Measurements from ENCODE around the gene HHLA2. TPM values are rescaled to one million over a fixed set of nuclear protein-coding genes. Genes with fewer than 3 reads are reported as not detected.
"Not testable (repeated sequence)": the region's sequence is repeated elsewhere in the genome, so short reads cannot be mapped to it uniquely, and the experiment has no call there.

HHLA2 gene, protein sequence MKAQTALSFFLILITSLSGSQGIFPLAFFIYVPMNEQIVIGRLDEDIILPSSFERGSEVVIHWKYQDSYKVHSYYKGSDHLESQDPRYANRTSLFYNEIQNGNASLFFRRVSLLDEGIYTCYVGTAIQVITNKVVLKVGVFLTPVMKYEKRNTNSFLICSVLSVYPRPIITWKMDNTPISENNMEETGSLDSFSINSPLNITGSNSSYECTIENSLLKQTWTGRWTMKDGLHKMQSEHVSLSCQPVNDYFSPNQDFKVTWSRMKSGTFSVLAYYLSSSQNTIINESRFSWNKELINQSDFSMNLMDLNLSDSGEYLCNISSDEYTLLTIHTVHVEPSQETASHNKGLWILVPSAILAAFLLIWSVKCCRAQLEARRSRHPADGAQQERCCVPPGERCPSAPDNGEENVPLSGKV
- not detected for polyA plus RNA-seq (2013, experiment 1 of 2)
- 0.19 TPM for polyA plus RNA-seq (2013, experiment 2 of 2)

DNA sequence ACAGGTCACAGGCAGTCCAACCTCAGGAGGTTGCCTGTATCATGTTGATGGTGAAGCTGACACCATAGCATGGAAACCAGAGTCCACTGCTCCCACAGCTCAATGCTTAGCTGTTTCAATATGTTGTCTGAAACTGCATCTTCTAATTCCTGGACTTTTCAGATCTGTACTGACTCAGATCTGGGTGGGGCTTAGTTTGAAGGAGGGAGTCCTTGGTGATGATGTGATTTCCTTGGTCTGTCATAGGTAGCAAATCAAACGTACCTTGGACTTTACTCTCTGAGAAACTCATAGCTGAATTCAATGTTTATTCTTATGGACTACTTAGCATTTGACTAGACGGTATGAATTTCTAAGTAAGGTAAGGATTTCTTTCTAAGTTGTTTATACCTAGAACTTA is at the start of gene HHLA2:
Gene HHLA2, plus strand, starts transcription at position 310 of the 400 bp plus-strand sequence. CDS start 55,266 bp downstream, outside the sequence.
- 94% methylated on average over 2 of the region's 2 CpGs for WGBS
- Histone ChIP-seq H3K4me3 (ENCODE audit: low read length) (no peak within 1 kb of the TSS), H3K9me3 (ENCODE audit: insufficient read depth, low read depth, low read length) (no peaks in the 10 kb centered on the region), H3K4me1 (ENCODE audit: insufficient read depth, low read length) (peaks cover 8% of the 10 kb centered on the region; the same call in 1 of the 2 replicates), H3K36me3 (ENCODE audit: insufficient read depth, low read length) (no peaks in the 10 kb centered on the region), H3K27me3 (ENCODE audit: insufficient read depth, low read length) (no peaks in the 10 kb centered on the region), H3K9ac (ENCODE audit: low read depth, low read length) (no peak within 1 kb of the TSS), H3K27ac (ENCODE audit: low read depth, low read length) (no peak within 1 kb of the TSS)

DNA sequence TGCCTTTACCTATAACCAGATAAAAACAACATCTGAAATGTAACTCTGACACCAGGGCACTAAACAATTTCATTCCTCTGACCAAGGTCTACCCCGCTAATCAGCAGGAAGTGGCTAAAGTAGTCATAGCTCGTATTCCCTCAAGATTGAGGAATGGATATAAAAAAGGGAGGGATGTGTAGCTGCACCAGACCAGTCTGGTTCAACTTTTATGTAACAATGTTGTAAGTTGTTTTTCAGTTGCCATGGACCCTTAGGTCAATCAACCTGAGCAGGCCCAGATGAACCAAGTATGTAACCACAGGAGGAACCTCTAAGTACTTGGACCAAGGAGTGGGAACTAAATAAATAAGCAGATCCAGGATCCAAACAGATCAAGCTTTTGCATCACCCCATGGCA is 45.7 kb upstream of the HHLA2 start:
- no peak overlapping the region for H3K27ac ChIP-seq (ENCODE audit: low read depth, low read length)
- H3K9me3 ChIP-seq (ENCODE audit: insufficient read depth, low read depth, low read length): no peaks in the 10 kb centered on the region
- no peaks in the 10 kb centered on the region for H3K4me1 ChIP-seq (ENCODE audit: insufficient read depth, low read length)
- no peaks in the 10 kb centered on the region for H3K27me3 ChIP-seq (ENCODE audit: insufficient read depth, low read length)
- no peaks in the 10 kb centered on the region for H3K36me3 ChIP-seq (ENCODE audit: insufficient read depth, low read length)
- WGBS: 95% methylated on average over 2 of the region's 2 CpGs
- no peak overlapping the region for H3K9ac ChIP-seq (ENCODE audit: low read depth, low read length)
- no peak overlapping the region for H3K4me3 ChIP-seq (ENCODE audit: low read length)

DNA sequence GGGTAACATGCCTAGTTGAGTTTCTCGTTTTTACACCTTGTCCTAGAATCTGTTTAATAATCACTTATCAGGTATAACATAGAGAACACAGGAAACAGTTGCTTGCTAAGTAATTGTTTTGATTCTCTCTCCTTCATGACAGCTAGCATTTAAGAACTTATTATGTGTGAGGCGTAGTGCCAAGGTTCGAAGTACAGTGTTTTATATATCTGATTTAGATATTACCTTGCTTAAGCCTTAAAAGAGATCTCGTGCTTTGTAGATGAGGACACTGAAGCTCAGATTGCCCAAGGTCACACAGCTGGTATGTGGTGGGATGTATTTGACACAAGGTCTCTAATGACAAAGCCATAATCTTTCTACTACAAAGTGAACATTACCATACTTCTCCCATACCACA is 45.1 kb upstream of the HHLA2 start:
- Histone ChIP-seq H3K9ac (ENCODE audit: low read depth, low read length) (no peak overlapping the region), H3K9me3 (ENCODE audit: insufficient read depth, low read depth, low read length) (no peaks in the 10 kb centered on the region), H3K27me3 (ENCODE audit: insufficient read depth, low read length) (no peaks in the 10 kb centered on the region), H3K36me3 (ENCODE audit: insufficient read depth, low read length) (no peaks in the 10 kb centered on the region), H3K4me1 (ENCODE audit: insufficient read depth, low read length) (no peaks in the 10 kb centered on the region), H3K27ac (ENCODE audit: low read depth, low read length) (no peak overlapping the region), H3K4me3 (ENCODE audit: low read length) (no peak overlapping the region)
- WGBS: 100% methylated on average over 4 of the region's 4 CpGs

DNA sequence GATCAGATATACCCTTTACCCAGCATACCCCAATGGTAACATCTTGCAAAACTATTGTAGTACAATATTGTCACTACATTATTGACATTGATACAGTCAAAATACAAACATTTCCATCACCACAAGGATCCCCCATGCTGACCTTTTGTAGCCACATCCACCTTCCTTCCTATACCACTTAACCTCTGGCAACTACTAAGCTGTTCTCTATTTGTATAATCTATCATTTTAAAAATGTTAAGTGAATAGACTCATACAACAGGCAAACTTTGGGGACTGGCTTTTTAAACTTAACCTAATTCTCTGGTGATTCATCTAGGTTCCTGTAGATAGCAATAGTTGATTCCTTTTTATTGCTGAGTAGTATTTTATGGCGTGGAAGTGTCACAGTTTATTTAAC is 44.5 kb upstream of the HHLA2 start:
- no peaks in the 10 kb centered on the region for H3K9me3 ChIP-seq (ENCODE audit: insufficient read depth, low read depth, low read length)
- WGBS: no CpG with 5 or more reads among the region's 1 CpG
- no peak overlapping the region for H3K27ac ChIP-seq (ENCODE audit: low read depth, low read length)
- H3K4me3 ChIP-seq (ENCODE audit: low read length): no peak overlapping the region
- H3K9ac ChIP-seq (ENCODE audit: low read depth, low read length): no peak overlapping the region
- H3K27me3 ChIP-seq (ENCODE audit: insufficient read depth, low read length): no peaks in the 10 kb centered on the region
- H3K36me3 ChIP-seq (ENCODE audit: insufficient read depth, low read length): no peaks in the 10 kb centered on the region
- no peaks in the 10 kb centered on the region for H3K4me1 ChIP-seq (ENCODE audit: insufficient read depth, low read length)

DNA sequence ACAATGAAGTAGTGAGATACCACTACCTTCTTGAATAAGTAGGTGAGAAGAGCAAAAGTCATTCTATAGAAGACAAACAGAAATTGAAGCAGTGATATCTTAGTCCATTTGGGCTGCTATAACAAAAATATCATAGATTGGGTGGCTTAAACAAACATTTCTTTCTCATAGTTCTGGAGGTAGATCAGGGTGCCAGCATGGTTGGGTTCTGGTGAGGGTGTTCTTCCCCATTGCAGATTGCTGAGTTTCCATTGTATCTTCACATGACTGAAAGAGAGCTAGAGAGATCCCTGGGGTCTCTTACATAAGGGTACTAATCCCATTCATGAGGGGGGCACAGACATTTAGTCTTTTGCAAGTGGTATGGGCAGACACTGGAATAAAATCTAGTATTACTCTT is 41.2 kb upstream of the HHLA2 start:
- H3K9ac ChIP-seq (ENCODE audit: low read depth, low read length): no peak overlapping the region
- H3K27ac ChIP-seq (ENCODE audit: low read depth, low read length): no peak overlapping the region
- H3K9me3 ChIP-seq (ENCODE audit: insufficient read depth, low read depth, low read length): 0 out of 2 replicates have a peak, but pooled peaks cover 4% of the 10 kb centered on the region
- no peaks in the 10 kb centered on the region for H3K36me3 ChIP-seq (ENCODE audit: insufficient read depth, low read length)
- H3K4me1 ChIP-seq (ENCODE audit: insufficient read depth, low read length): no peaks in the 10 kb centered on the region
- no peaks in the 10 kb centered on the region for H3K27me3 ChIP-seq (ENCODE audit: insufficient read depth, low read length)
- no peak overlapping the region for H3K4me3 ChIP-seq (ENCODE audit: low read length)

DNA sequence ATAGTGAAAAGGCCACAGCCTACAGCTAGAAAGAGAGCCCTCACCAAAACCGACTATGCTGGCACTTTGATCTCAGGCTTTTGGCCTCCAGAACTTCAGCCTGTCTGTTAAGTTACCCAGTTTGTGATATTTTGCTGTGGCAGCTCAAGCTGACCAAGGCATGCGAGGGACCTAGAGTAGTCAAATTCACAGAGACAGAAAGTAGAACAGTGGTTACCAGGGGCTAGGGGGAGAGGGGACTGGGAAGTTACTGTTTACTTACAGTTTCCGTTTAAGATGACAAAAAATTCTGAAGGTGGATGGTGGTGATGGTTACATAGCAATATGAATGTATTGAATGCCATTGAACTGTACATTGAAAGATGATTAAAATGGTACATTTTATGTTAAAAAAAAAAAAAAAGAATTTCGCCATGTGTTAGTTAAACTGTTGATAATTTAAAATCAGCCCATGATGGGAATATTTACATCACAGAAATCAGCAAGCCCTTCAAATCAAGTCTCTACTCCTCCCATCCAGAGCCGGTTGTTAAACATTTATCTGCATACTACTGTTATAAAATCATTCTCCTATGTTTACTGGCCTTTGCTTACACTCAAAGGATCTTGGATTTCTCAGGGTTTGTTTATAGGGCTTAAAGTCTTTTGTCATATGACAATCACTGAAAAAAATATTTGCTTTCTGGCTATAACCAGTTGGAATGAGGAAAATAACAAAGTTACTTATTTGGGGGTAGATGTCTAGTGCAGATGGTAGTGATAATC is 31.6 kb upstream of the HHLA2 start:
- H3K9ac ChIP-seq (ENCODE audit: low read depth, low read length); H3K27me3 ChIP-seq (ENCODE audit: insufficient read depth, low read length); H3K4me3 ChIP-seq (ENCODE audit: low read length); H3K4me1 ChIP-seq (ENCODE audit: insufficient read depth, low read length); H3K27ac ChIP-seq (ENCODE audit: low read depth, low read length); H3K9me3 ChIP-seq (ENCODE audit: insufficient read depth, low read depth, low read length); H3K36me3 ChIP-seq (ENCODE audit: insufficient read depth, low read length): not testable (repeated sequence)
- 92% methylated on average over 3 of the region's 5 CpGs for WGBS

DNA sequence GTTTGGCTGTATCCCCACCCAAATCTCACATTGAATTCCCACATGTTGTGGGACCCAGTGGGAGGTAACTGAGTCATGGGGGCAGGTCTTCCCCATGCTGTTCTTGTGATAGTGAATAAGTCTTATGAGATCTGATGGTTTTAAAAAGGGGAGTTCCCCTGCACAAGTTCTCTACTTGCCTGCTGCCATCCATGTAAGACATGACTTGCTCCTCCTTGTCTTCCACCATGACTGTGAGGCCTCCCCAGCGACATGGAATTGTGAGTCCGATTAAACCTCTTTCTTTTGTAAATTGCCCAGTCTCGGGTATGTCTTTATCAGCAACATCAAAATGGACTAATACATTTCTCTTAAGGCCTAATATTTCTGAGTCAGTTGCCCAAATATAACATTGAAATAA is 28.1 kb upstream of the HHLA2 start:
- H3K36me3 ChIP-seq (ENCODE audit: insufficient read depth, low read length); H3K4me3 ChIP-seq (ENCODE audit: low read length); H3K27me3 ChIP-seq (ENCODE audit: insufficient read depth, low read length); H3K9me3 ChIP-seq (ENCODE audit: insufficient read depth, low read depth, low read length); H3K9ac ChIP-seq (ENCODE audit: low read depth, low read length); H3K27ac ChIP-seq (ENCODE audit: low read depth, low read length); H3K4me1 ChIP-seq (ENCODE audit: insufficient read depth, low read length): not testable (repeated sequence)
- 98% methylated on average over 3 of the region's 3 CpGs for WGBS

DNA sequence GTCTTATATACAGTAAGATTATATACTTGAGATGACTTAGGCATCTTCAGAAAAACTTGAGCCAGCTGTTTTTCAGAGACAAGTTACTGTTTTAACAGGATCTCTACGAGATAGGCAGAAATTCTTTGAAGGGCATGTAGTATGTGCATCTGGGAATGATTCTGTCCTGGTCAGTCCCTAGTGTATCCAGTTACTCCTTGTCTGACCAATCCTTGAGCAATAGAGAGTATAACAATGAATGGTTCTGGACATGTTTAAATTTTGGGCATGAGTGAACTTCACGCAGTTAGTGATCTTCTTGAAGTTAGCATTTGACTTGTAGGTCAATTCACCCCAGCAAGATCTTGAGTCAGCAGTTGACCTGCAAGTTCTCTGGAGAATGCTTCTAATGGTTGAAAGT is 24.7 kb upstream of the HHLA2 start:
- H3K4me1 ChIP-seq (ENCODE audit: insufficient read depth, low read length): peaks cover 2% of the 10 kb centered on the region; the same call in 1 of the 2 replicates
- H3K27ac ChIP-seq (ENCODE audit: low read depth, low read length): no peak overlapping the region
- 48% methylated on average over 2 of the region's 2 CpGs for WGBS
- H3K27me3 ChIP-seq (ENCODE audit: insufficient read depth, low read length): no peaks in the 10 kb centered on the region
- H3K9ac ChIP-seq (ENCODE audit: low read depth, low read length): no peak overlapping the region
- H3K4me3 ChIP-seq (ENCODE audit: low read length): no peak overlapping the region
- peaks cover 9% of the 10 kb centered on the region; the same call in 1 of the 2 replicates for H3K9me3 ChIP-seq (ENCODE audit: insufficient read depth, low read depth, low read length)
- H3K36me3 ChIP-seq (ENCODE audit: insufficient read depth, low read length): no peaks in the 10 kb centered on the region

DNA sequence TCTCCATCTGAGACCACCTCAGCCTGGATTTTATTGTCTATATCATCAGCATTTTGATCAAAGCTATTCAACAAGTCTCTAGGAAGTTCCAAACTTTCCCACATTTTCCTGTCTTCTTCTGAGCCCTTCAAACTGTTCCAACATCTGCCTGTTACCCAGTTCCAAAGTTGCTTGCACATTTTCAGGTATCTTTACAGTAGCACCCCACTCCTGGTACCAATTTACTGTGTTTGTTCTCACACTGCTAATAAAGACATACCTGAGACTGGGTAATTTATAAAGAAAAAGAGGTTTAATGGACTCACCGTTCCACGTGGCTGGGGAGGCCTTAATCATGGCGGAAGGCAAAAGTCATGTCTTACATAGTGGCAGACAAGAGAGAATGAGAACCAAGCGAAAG is 17.3 kb upstream of the HHLA2 start:
- H3K27ac ChIP-seq (ENCODE audit: low read depth, low read length); H3K4me3 ChIP-seq (ENCODE audit: low read length); H3K9ac ChIP-seq (ENCODE audit: low read depth, low read length); H3K4me1 ChIP-seq (ENCODE audit: insufficient read depth, low read length); H3K27me3 ChIP-seq (ENCODE audit: insufficient read depth, low read length); H3K36me3 ChIP-seq (ENCODE audit: insufficient read depth, low read length): not testable (repeated sequence)
- H3K9me3 ChIP-seq (ENCODE audit: insufficient read depth, low read depth, low read length): peaks cover 16% of the 10 kb centered on the region; the same call in 1 of the 2 replicates
- WGBS: 72% methylated on average over 4 of the region's 4 CpGs

DNA sequence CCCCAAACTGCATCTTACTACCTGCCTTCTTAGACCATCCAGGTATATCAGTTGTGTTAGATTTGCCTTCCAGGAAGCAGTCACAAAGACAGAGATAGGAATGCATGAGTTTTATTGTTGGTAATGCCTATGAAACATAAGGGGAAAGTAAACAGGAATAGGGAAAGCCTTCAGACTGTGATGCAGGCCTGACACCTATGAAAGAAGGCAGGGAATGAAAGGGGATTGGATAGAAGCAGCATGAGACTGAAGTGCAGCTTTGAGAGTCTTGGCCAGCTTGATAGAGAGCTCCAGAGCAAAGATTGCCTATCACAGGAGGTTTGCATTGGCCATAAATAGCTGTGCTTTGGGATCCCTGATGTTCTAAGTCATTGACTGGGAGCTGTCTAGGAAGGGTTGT is 15.9 kb upstream of the HHLA2 start:
- no peaks in the 10 kb centered on the region for H3K27me3 ChIP-seq (ENCODE audit: insufficient read depth, low read length)
- H3K4me3 ChIP-seq (ENCODE audit: low read length): no peak overlapping the region
- H3K9ac ChIP-seq (ENCODE audit: low read depth, low read length): no peak overlapping the region
- no peak overlapping the region for H3K27ac ChIP-seq (ENCODE audit: low read depth, low read length)
- H3K4me1 ChIP-seq (ENCODE audit: insufficient read depth, low read length): peaks cover 2% of the 10 kb centered on the region; the same call in 1 of the 2 replicates
- no peaks in the 10 kb centered on the region for H3K36me3 ChIP-seq (ENCODE audit: insufficient read depth, low read length)
- peaks cover 16% of the 10 kb centered on the region; the same call in 1 of the 2 replicates for H3K9me3 ChIP-seq (ENCODE audit: insufficient read depth, low read depth, low read length)

DNA sequence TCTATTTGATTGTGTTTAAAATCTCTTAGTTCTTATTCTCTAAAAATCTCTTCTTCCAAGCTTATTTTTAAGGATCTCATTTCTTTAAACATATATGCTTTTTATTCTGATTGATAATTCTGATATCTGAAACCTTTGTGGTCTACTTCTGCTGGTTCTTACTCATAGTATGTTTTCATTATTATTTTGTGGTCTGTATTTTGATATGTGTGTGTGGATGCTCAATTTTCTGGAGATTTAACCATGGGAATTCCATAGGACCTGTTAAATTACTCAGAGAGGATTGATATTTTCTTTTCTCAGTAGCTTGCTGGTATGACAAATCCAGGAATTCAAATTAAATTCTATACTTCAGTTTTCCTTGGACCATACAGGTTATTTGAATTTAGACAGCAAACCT is 14.7 kb upstream of the HHLA2 start:
- peaks cover 16% of the 10 kb centered on the region; the same call in 1 of the 2 replicates for H3K9me3 ChIP-seq (ENCODE audit: insufficient read depth, low read depth, low read length)
- no peaks in the 10 kb centered on the region for H3K27me3 ChIP-seq (ENCODE audit: insufficient read depth, low read length)
- H3K27ac ChIP-seq (ENCODE audit: low read depth, low read length): no peak overlapping the region
- no peak overlapping the region for H3K4me3 ChIP-seq (ENCODE audit: low read length)
- no peak overlapping the region for H3K9ac ChIP-seq (ENCODE audit: low read depth, low read length)
- H3K36me3 ChIP-seq (ENCODE audit: insufficient read depth, low read length): no peaks in the 10 kb centered on the region
- no peaks in the 10 kb centered on the region for H3K4me1 ChIP-seq (ENCODE audit: insufficient read depth, low read length)
